SH-SY5Y (cell line): ENCODE results near the gene FEV.

Experiments
- GATA2 ChIP-seq: IDR thresholded peaks from 2 replicates; pipeline ENCODE4 v1.6.1; 2011; ENCODE audit warnings: mild to moderate bottlenecking, low read depth, low read length
- GATA3 ChIP-seq: IDR thresholded peaks from 2 replicates; pipeline ENCODE4 v1.6.1; 2011; ENCODE audit warnings: low read depth, mild to moderate bottlenecking, low read length, moderate library complexity

DNA sequence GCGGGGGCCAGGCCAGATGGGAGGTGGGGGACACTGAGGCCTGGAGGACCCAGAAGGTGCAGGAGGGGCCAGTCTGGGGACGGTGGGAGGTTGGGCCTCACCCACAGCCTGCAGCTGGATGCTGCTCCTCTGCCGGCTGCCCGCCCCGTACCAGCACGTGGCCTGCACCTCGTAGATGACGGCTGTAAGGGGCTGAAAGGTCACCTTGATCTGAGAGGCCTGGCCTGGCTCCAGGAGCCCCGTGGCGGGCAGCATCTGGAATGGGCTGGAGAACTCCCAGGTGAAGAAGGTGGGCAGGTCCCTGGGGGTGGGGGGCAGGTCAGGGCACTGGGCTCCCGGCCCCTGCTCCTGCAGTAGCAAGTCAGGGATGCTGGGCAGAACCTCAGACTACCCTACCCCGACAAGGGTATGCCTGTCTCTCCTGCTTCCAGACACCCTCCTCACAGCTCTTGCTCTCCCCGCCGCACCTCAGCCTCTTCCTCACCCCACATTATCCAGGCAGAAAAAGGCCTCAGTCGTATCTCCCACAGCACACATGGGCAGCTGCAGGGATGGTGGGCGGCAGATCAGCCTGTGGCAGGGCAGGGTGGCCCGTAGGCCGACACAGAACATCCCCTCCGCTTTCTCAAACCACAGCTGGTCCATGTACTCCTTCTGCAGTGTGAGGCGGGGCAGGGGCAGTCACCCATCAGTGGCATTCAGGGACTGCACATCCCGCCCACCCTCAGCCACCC, 46.2 kb upstream of the FEV start:
- no peak for TF ChIP-seq GATA3
- TF ChIP-seq GATA2: no peak
